KMS-11 (cell line): ENCODE results near the gene CMTR2.

Experiments used
- H2AFZ ChIP-seq: fragments of 200-600 bp; sonication (generic); 2 replicates; pipeline ENCODE4 v1.6.1; 2016; ENCODE audit warnings: antibody characterized with exemption, mixed run types, low read depth
- H3K27ac ChIP-seq: fragments of 200-600 bp; sonication (generic); 2 replicates; pipeline ENCODE4 v1.6.1; 2016; ENCODE audit warnings: mild to moderate bottlenecking, mixed run types
- H3K27me3 ChIP-seq: fragments of 200-600 bp; sonication (generic); 2 replicates; pipeline ENCODE4 v1.6.1; 2017; ENCODE audit warnings: mild to moderate bottlenecking, low read depth, mixed run types, moderate library complexity; ENCODE audit not compliant: insufficient read depth
- H3K36me3 ChIP-seq: fragments of 200-600 bp; sonication (generic); 2 replicates; pipeline ENCODE4 v1.6.1; 2017; ENCODE audit warnings: mild to moderate bottlenecking, mixed run types; ENCODE audit not compliant: insufficient read depth
- H3K4me1 ChIP-seq: fragments of 200-600 bp; sonication (generic); 2 replicates; pipeline ENCODE4 v1.6.1; 2016; ENCODE audit warnings: mild to moderate bottlenecking, low read depth, mixed run types; ENCODE audit not compliant: poor library complexity, severe bottlenecking
- H3K4me2 ChIP-seq: fragments of 200-600 bp; sonication (generic); 2 replicates; pipeline ENCODE4 v1.7.0; 2016; ENCODE audit warnings: mild to moderate bottlenecking, mixed run types
- H3K4me3 ChIP-seq: fragments of 200-600 bp; sonication (generic); IDR thresholded peaks from 2 replicates; pipeline ENCODE4 v1.6.1; 2017; ENCODE audit warnings: low read depth, low read length, mixed read lengths; ENCODE audit not compliant: insufficient read depth
- H3K79me2 ChIP-seq: fragments of 200-600 bp; sonication (generic); 2 replicates; pipeline ENCODE4 v1.6.1; 2016; ENCODE audit warnings: low read depth, mixed run types; ENCODE audit not compliant: insufficient read depth
- H3K9ac ChIP-seq: fragments of 200-600 bp; sonication (generic); 2 replicates; pipeline ENCODE4 v1.6.1; 2016; ENCODE audit warnings: mild to moderate bottlenecking, mixed run types
- H4K20me1 ChIP-seq: fragments of 200-600 bp; sonication (generic); 2 replicates; pipeline ENCODE4 v1.6.1; 2016; ENCODE audit warnings: mild to moderate bottlenecking, mixed run types; ENCODE audit not compliant: insufficient read depth
- TF ChIP-seq, protein P1 (sequence below): fragments of 200-600 bp; sonication (generic); conservative IDR thresholded peaks from 2 replicates; pipeline ENCODE4 v1.6.1; 2017; ENCODE audit warnings: low read depth, mild to moderate bottlenecking, antibody characterized with exemption, low read length, moderate library complexity, mixed read lengths

Gene CMTR2

GRCh38 chr16:71288890-71289731 is at the start of gene CMTR2:
TSS of gene CMTR2 (minus strand) at chr16:71289402. CDS start at chr16:71285920, 3,482 bp downstream.
- H3K27me3 ChIP-seq, result no peaks in the 10 kb centered on the region
- peak within 1 kb of the TSS; percentile 81 for H3K4me2 ChIP-seq
- H3K9ac ChIP-seq, result peak within 1 kb of the TSS; percentile 87
- H4K20me1 ChIP-seq, result no peaks in the 10 kb centered on the region
- peak within 1 kb of the TSS; percentile 93 for H2AFZ ChIP-seq
- H3K4me3 ChIP-seq, result no peak within 1 kb of the TSS
- peaks cover 13% of the 10 kb centered on the region for H3K4me1 ChIP-seq
- peak within 1 kb of the TSS; percentile 77 for H3K27ac ChIP-seq
- no peaks in the 10 kb centered on the region for H3K36me3 ChIP-seq
- TF ChIP-seq, protein P1, sequence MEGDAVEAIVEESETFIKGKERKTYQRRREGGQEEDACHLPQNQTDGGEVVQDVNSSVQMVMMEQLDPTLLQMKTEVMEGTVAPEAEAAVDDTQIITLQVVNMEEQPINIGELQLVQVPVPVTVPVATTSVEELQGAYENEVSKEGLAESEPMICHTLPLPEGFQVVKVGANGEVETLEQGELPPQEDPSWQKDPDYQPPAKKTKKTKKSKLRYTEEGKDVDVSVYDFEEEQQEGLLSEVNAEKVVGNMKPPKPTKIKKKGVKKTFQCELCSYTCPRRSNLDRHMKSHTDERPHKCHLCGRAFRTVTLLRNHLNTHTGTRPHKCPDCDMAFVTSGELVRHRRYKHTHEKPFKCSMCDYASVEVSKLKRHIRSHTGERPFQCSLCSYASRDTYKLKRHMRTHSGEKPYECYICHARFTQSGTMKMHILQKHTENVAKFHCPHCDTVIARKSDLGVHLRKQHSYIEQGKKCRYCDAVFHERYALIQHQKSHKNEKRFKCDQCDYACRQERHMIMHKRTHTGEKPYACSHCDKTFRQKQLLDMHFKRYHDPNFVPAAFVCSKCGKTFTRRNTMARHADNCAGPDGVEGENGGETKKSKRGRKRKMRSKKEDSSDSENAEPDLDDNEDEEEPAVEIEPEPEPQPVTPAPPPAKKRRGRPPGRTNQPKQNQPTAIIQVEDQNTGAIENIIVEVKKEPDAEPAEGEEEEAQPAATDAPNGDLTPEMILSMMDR, result no peak
- peaks cover 17% of the 10 kb centered on the region for H3K79me2 ChIP-seq

GRCh38 chr16:71338632-71339031 is 49.4 kb upstream of the CMTR2 start:
- TF ChIP-seq, protein P1, result no peak
- Histone ChIP-seq H3K9ac (no peak overlapping the region), H2AFZ (no peak overlapping the region), H3K4me1 (no peaks in the 10 kb centered on the region), H3K4me3 (no peak overlapping the region), H3K27ac (no peak overlapping the region), H3K36me3 (no peaks in the 10 kb centered on the region), H4K20me1 (no peaks in the 10 kb centered on the region), H3K27me3 (no peaks in the 10 kb centered on the region), H3K79me2 (no peaks in the 10 kb centered on the region), H3K4me2 (no peak overlapping the region)

GRCh38 chr16:71338193-71338592 is 49.0 kb upstream of the CMTR2 start:
- Histone ChIP-seq H3K27me3 (no peaks in the 10 kb centered on the region), H3K4me2 (no peak overlapping the region), H3K79me2 (no peaks in the 10 kb centered on the region), H3K9ac (no peak overlapping the region), H3K27ac (no peak overlapping the region), H3K36me3 (no peaks in the 10 kb centered on the region), H4K20me1 (no peaks in the 10 kb centered on the region), H3K4me1 (no peaks in the 10 kb centered on the region), H3K4me3 (no peak overlapping the region), H2AFZ (no peak overlapping the region)
- TF ChIP-seq, protein P1, result no peak

- Histone ChIP-seq H3K4me3 (no peak overlapping the region), H3K9ac (no peak overlapping the region), H3K79me2 (no peaks in the 10 kb centered on the region), H3K4me1 (no peaks in the 10 kb centered on the region), H3K36me3 (no peaks in the 10 kb centered on the region), H3K27me3 (no peaks in the 10 kb centered on the region), H4K20me1 (no peaks in the 10 kb centered on the region), H3K27ac (no peak overlapping the region), H3K4me2 (no peak overlapping the region), H2AFZ (no peak overlapping the region)
- TF ChIP-seq, protein P1, result no peak
These were observed 48.4 kb upstream of the CMTR2 start for GRCh38 chr16:71337631-71338030.
